H1 (cell line): ENCODE results near the gene SOX10. TPM values are rescaled to one million over a fixed set of nuclear protein-coding genes. Genes with fewer than 3 reads are reported as not detected.

Experiments used
- CTCF ChIA-PET: fragments of 300-600 bp; sonication (Branson Sonifier 250); formaldehyde crosslinking; loops from one replicate; lab custom pipeline; 2021; ENCODE audit not compliant: partially characterized antibody; lab: Charles Lee
- POLR2A ChIA-PET: fragments of 300-600 bp; sonication (Branson Sonifier 250); formaldehyde crosslinking; loops from one replicate; lab custom pipeline; 2021; ENCODE audit warnings: inconsistent platforms; ENCODE audit not compliant: partially characterized antibody; lab: Charles Lee
- DNase-seq, 2 experiments: peaks; one replicate each; pipeline versions ENCODE4 v3.0.0 to v3.0.0-alpha.2; 2010 to 2022; ENCODE audit warnings: low spot score in 2 of 2, low read depth in 1 of 2, mixed read lengths in 1 of 2
- FAIRE-seq: peaks from 2 replicates; lab custom pipeline; 2011; peaks lifted over from hg19 to GRCh38; lab: Jason Lieb, UNC
- H2AFZ ChIP-seq: 2 replicates; pipeline ENCODE4 v1.8.1; 2012; ENCODE audit warnings: low read length, inconsistent platforms
- H2AK5ac ChIP-seq: 2 replicates; pipeline ENCODE4 v1.6.1; 2013; ENCODE audit warnings: low read depth, low read length
- H2BK120ac ChIP-seq: replicated peaks from 2 replicates; pipeline ENCODE3; 2013; ENCODE audit warnings: low read depth, low read length, inconsistent platforms
- H2BK12ac ChIP-seq: 2 replicates; pipeline ENCODE4 v1.6.1; 2013; ENCODE audit warnings: low read depth, low read length
- H2BK15ac ChIP-seq: 2 replicates; pipeline ENCODE4 v1.6.1; 2013; ENCODE audit warnings: low read length
- H2BK20ac ChIP-seq: 2 replicates; pipeline ENCODE4 v1.6.1; 2013; ENCODE audit warnings: low read length
- H2BK5ac ChIP-seq: 2 replicates; pipeline ENCODE4 v1.6.1; 2013; ENCODE audit warnings: low read depth, low read length
- H3K14ac ChIP-seq: 2 replicates; pipeline ENCODE4 v1.6.1; 2013; ENCODE audit warnings: inconsistent platforms; ENCODE audit not compliant: insufficient read length
- H3K18ac ChIP-seq: 2 replicates; pipeline ENCODE4 v1.6.1; 2013; ENCODE audit warnings: low read length; ENCODE audit errors: extremely low read depth
- H3K23ac ChIP-seq: 2 replicates; pipeline ENCODE4 v1.6.1; 2013; ENCODE audit warnings: inconsistent platforms; ENCODE audit not compliant: insufficient read length
- H3K23me2 ChIP-seq: 2 replicates; pipeline ENCODE4 v1.6.1; 2013; ENCODE audit warnings: low read depth, low read length
- H3K27ac ChIP-seq: 2 replicates; pipeline ENCODE4 v1.6.1; 2011; ENCODE audit warnings: low read depth, low read length, inconsistent platforms
- H3K27me3 ChIP-seq, 4 experiments: replicated peaks in 1 of 4; 1 replicate in 1 of 4; 2 replicates in 3 of 4; pipeline versions ENCODE4 v1.6.1 to v1.8.1; 2011 to 2013; ENCODE audit warnings: low read length in 3 of 4, mild to moderate bottlenecking in 3 of 4, inconsistent platforms in 2 of 4, mixed read lengths in 2 of 4, moderate library complexity in 1 of 4; ENCODE audit not compliant: control insufficient read depth in 3 of 4, insufficient read depth in 3 of 4; ENCODE audit errors: extremely low read depth in 1 of 4
- H3K36me3 ChIP-seq, 4 experiments: 2 replicates each; pipeline versions ENCODE4 v1.6.1 to v1.8.1; 2011 to 2013; ENCODE audit warnings: mild to moderate bottlenecking in 4 of 4, low read length in 3 of 4, moderate library complexity in 2 of 4, control low read depth in 1 of 4, inconsistent platforms in 1 of 4; ENCODE audit not compliant: insufficient read depth in 4 of 4, control insufficient read depth in 2 of 4
- H3K4ac ChIP-seq: replicated peaks from 2 replicates; pipeline ENCODE3; 2013; ENCODE audit warnings: low read length, low read depth, mixed read lengths, inconsistent platforms; ENCODE audit not compliant: insufficient read length
- H3K4me1 ChIP-seq, 4 experiments: replicated peaks in 1 of 4; 1 replicate in 1 of 4; 2 replicates in 3 of 4; pipeline versions ENCODE4 v1.6.1 to v1.8.1; 2011 to 2013; ENCODE audit warnings: low read length in 3 of 4, inconsistent platforms in 2 of 4, mixed read lengths in 1 of 4; ENCODE audit not compliant: insufficient read depth in 4 of 4, control insufficient read depth in 3 of 4
- H3K4me2 ChIP-seq, 2 experiments: 2 replicates each; pipeline versions ENCODE4 v1.6.1 to v1.8.1; 2011 to 2013; ENCODE audit warnings: low read depth in 2 of 2, low read length in 2 of 2, control low read depth in 1 of 2, inconsistent platforms in 1 of 2, mild to moderate bottlenecking in 1 of 2; ENCODE audit not compliant: insufficient read depth in 1 of 2
- H3K4me3 ChIP-seq, 4 experiments: fragments of 200-600, 300-600 bp in 1 of 4; sonication (generic), shearing (Covaris generic), sonication (Bioruptor Twin) in 1 of 4; 2 replicates each; pipeline versions ENCODE4 v1.5.1 to v1.8.1; 2011 to 2016; ENCODE audit warnings: low read length in 4 of 4, low read depth in 3 of 4, control low read depth in 2 of 4, inconsistent platforms in 2 of 4, mild to moderate bottlenecking in 2 of 4, mixed read lengths in 1 of 4, moderate library complexity in 1 of 4; ENCODE audit not compliant: insufficient read depth in 2 of 4; ENCODE audit errors: extremely low read depth in 1 of 4
- H3K56ac ChIP-seq: replicated peaks from 2 replicates; pipeline ENCODE3; 2013; ENCODE audit warnings: low read depth, mild to moderate bottlenecking, mixed read lengths, low read length, inconsistent platforms; ENCODE audit not compliant: insufficient read length
- H3K79me1 ChIP-seq: 2 replicates; pipeline ENCODE4 v1.6.1; 2013; ENCODE audit warnings: low read depth, low read length, control low read depth
- H3K79me2 ChIP-seq, 2 experiments: 2 replicates each; pipeline versions ENCODE4 v1.6.1 to v1.8.1; 2012 to 2013; ENCODE audit warnings: low read length in 2 of 2, mild to moderate bottlenecking in 2 of 2, inconsistent platforms in 1 of 2; ENCODE audit not compliant: insufficient read depth in 2 of 2, control insufficient read depth in 1 of 2
- H3K9ac ChIP-seq, 4 experiments: replicated peaks in 1 of 4; 1 replicate in 1 of 4; 2 replicates in 3 of 4; pipeline versions ENCODE4 v1.6.1 to v1.8.1; 2011 to 2013; ENCODE audit warnings: low read depth in 3 of 4, low read length in 3 of 4, control low read depth in 2 of 4, mild to moderate bottlenecking in 2 of 4, moderate library complexity in 2 of 4, inconsistent platforms in 1 of 4; ENCODE audit errors: extremely low read depth in 1 of 4
- H3K9me3 ChIP-seq, 2 experiments: 2 replicates each; pipeline versions ENCODE4 v1.6.1 to v1.8.1; 2012 to 2013; ENCODE audit warnings: mild to moderate bottlenecking in 2 of 2, moderate library complexity in 2 of 2, control low read depth in 1 of 2, inconsistent platforms in 1 of 2, low read depth in 1 of 2, low read length in 1 of 2, mixed read lengths in 1 of 2; ENCODE audit not compliant: insufficient read depth in 2 of 2
- H4K20me1 ChIP-seq, 2 experiments: replicated peaks in 1 of 2; 2 replicates each; pipeline versions ENCODE3 to v1.8.1; 2011 to 2013; ENCODE audit warnings: inconsistent platforms in 2 of 2, low read length in 2 of 2, mild to moderate bottlenecking in 1 of 2; ENCODE audit not compliant: insufficient read depth in 2 of 2, control insufficient read depth in 1 of 2
- H4K5ac ChIP-seq: 2 replicates; pipeline ENCODE4 v1.6.1; 2013; ENCODE audit warnings: low read length, low read depth, mixed read lengths, inconsistent platforms; ENCODE audit not compliant: insufficient read length
- H4K8ac ChIP-seq: 2 replicates; pipeline ENCODE4 v1.8.0; 2013; ENCODE audit warnings: mild to moderate bottlenecking, moderate library complexity, low read length, inconsistent platforms; ENCODE audit not compliant: insufficient read depth; ENCODE audit errors: extremely low read depth
- H4K91ac ChIP-seq: replicated peaks from 2 replicates; pipeline ENCODE3; 2013; ENCODE audit warnings: low read length, mixed read lengths, inconsistent platforms; ENCODE audit not compliant: insufficient read length
- CEBPB ChIP-seq: IDR thresholded peaks from 2 replicates; pipeline ENCODE4 v1.6.1; 2012; ENCODE audit warnings: low read depth, low read length
- JUN ChIP-seq: IDR thresholded peaks from 2 replicates; pipeline ENCODE4 v1.6.1; 2011; ENCODE audit warnings: low read depth, mild to moderate bottlenecking, improper control_type of control experiment, low read length
- SIRT6 ChIP-seq: IDR thresholded peaks from one replicate; pipeline ENCODE4 v1.7.1; 2012; ENCODE audit warnings: low read length, inconsistent platforms
- WGBS, 2 experiments: shearing (Covaris generic) in 1 of 2; methylation state at CpG; one replicate each; pipeline versions ENCODE4 v1.1.6 to v1.1.7; 2013 to 2015; ENCODE audit warnings: low lambda C conversion rate in 2 of 2, mixed read lengths in 2 of 2, inconsistent platforms in 1 of 2, low coverage in 1 of 2, missing lambda C conversion rate in 1 of 2; ENCODE audit not compliant: insufficient replicate concordance in 2 of 2, insufficient coverage in 1 of 2, insufficient read length in 1 of 2; ENCODE audit errors: extremely low coverage in 1 of 2, missing lambda C conversion rate in 1 of 2; 5-methylcytosine and 5-hydroxymethylcytosine counted together
- polyA plus RNA-seq, 7 experiments: library from polyadenylated mRNA; depleted of rRNA in 3 of 7; stranded (reverse) in 5 of 7; unstranded in 2 of 7; fragments of >200 nt in 5 of 7; fragments of 200-250 nt in 2 of 7; gene quantifications; 1 replicate in 5 of 7; 2 replicates in 1 of 7; 4 replicates in 1 of 7; pipeline versions ENCODE4 v1.2.1 to v1.2.3, GENCODE V29; 2011 to 2013; ENCODE audit warnings: missing spikeins in 2 of 7, mixed read lengths in 2 of 7
- total RNA-seq: library from RNA; stranded (reverse); fragmentation: NEBNext Ultra II Directional; extraction: Animal tissue kit (Norgen Biotek cat#: 25700); gene quantifications from 2 replicates; pipeline ENCODE4 v1.2.1, GENCODE V29; 2021

SOX10 gene
- total and polyA plus RNA-seq, 2 of the 8 experiments (the other 6 are each of a cell fraction or from before 2014, with no cell fraction given): 2.7 TPM

DNA sequence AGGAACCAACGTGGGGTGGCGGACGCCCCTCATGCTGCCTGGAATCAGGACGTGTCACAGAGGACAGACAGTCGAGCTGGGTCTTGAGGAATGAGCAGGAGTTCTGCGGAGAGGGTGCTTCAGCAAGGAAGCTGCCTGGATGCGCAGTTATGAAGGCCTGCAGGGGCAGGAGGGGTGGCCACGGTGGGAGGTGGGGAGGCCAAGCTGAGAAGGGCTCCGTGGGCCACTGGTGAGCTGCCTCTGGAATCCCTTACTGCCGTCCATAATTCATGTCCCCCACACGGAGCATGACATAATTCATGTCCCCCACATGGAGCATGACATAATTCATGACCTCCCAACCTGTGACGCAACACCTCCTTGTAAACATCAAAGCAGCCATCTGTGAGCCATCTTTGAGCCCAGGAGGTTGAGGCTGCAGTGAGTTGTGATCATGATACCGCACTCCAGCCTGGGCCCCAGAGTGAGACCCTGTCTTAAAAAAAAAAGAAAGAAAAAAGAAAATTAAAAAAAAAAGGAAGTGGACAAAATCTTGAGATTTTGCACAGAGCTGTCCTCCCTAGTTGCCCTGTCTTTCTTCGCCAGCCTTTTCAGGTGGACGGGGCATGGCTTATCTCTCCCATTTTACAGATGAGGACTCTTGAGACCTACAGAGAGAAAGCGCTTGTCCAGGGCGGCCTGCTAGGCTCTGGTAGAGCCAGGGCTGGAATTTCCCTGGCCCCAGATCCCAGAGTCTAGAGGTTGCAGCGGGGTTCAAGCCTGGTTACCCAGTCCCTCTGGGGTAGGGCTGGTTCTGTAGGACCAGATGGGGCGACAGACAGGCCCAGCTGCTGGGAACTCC, 48.5 kb upstream of the SOX10 start:
- no peak for FAIRE-seq
- Histone ChIP-seq H3K56ac (no peak overlapping the region), H3K36me3 (no peaks in the 10 kb centered on the region), H3K27ac (no peak overlapping the region), H3K4ac (peak overlapping the region; percentile 44), H3K23me2 (no peaks in the 10 kb centered on the region; the same call in 1 of the 2 replicates), H4K20me1 (no peaks in the 10 kb centered on the region), H2AK5ac (peak overlapping the region; percentile 71), H2BK5ac (peak overlapping the region; percentile 85; the same call in 1 of the 2 replicates), H4K8ac (peak overlapping the region; percentile 60), H3K27me3 (peaks cover 0 to 8% (median under 1%) of the 10 kb centered on the region in 4 experiments; a peak in 1 of 7 replicates), H3K4me3 (no peak overlapping the region), H3K4me1 (peaks cover 0 to 33% (median 22%) of the 10 kb centered on the region in 4 experiments; a peak in 6 of 7 replicates), H4K91ac (peak overlapping the region; percentile 91), H2AFZ (no peak overlapping the region), H2BK15ac (peak overlapping the region; percentile 85), H3K23ac (no peak overlapping the region), H4K5ac (peak overlapping the region; percentile 85), H3K79me2 (no peaks in the 10 kb centered on the region), H2BK120ac (no peak overlapping the region), H3K79me1 (no peaks in the 10 kb centered on the region), H2BK12ac (peak overlapping the region; percentile 93; the same call in 1 of the 2 replicates), H3K9me3 (no peaks in the 10 kb centered on the region), H3K14ac (no peak overlapping the region), H3K9ac (no peak overlapping the region), H3K18ac (peak overlapping the region; percentile 89; the same call in 1 of the 2 replicates), H2BK20ac (no peak overlapping the region), H3K4me2 (no peak overlapping the region)
- TF ChIP-seq SIRT6 (no peak), JUN (no peak), CEBPB (peak; percentile 61)
- 87% methylated on average over 18 of the region's 19 CpGs; no CpG with 5 or more reads in 1 of the 2 experiments for WGBS, 2 experiments
- CTCF ChIA-PET: interaction anchor here (0.6 to 2.8 kb wide), 5 partner anchors 12 to 71 kb away, joined by 3 to 11 read pairs (median 3); no protein-coding TSS in a partner anchor
- POLR2A ChIA-PET: no interaction called here
- no peak for DNase-seq
